ENCODE results near the gene DCLRE1A.
A peak's percentile ranks its signal among the peaks of the same experiment; 100 is the strongest.

The DCLRE1A gene

DNA sequence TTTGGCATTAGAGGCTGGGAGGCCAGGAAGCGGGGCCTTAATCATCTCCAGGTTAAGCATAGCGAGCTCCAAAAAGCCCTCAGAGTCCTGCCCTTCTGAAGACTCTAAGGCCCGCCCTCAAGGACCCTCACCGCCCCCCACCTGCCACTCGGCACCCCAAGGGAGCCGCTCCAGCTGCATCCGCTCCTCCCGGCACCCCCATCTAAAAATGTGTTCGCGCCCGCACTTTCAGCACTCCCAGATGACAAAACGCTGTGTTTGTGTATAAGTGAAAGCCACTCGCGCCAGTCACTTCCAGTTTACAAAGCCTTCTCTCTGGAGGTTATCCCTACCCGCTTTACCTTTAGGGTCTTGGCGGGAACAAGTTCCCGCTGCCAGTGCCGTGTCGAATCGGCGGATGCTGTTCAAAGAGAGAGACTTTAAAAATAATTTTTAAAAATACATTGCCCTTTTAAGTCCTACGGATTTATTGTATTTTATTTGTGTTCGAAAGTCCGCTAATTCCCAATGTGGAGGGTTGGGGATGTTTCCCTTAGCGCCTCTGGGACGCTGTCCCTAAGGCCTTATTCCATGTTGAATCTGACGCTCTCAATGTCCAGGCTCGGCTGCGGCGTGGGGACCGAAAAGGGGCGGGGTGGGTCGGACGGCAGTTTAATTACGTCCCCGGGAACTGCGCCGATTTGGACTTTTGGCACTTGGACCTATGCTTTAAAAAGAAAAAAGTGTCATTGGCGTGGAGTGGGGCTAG lies at the start of gene DCLRE1A, which contains the start of gene NHLRC2:
Gene DCLRE1A (minus strand): TSS at position 70 of the 748 bp plus-strand sequence. CDS start 900 bp downstream, outside the sequence.
Gene NHLRC2 (plus strand): TSS at position 649 of the 748 bp plus-strand sequence. CDS start 212 bp downstream, outside the sequence.
- DNase-seq, result peak; percentile 42

- no peak for DNase-seq
Observed at GRCh38 chr10:113899952-113900598, 46.2 kb upstream of the DCLRE1A start.

- DNase-seq, result no peak
Observed at GRCh38 chr10:113897693-113898618, 44.1 kb upstream of the DCLRE1A start.

GRCh38 chr10:113895018-113895417 lies 41.1 kb upstream of the DCLRE1A start:
- DNase-seq, result no peak

- DNase-seq, result no peak
Observed at GRCh38 chr10:113894581-113894980, 40.7 kb upstream of the DCLRE1A start.

DNA sequence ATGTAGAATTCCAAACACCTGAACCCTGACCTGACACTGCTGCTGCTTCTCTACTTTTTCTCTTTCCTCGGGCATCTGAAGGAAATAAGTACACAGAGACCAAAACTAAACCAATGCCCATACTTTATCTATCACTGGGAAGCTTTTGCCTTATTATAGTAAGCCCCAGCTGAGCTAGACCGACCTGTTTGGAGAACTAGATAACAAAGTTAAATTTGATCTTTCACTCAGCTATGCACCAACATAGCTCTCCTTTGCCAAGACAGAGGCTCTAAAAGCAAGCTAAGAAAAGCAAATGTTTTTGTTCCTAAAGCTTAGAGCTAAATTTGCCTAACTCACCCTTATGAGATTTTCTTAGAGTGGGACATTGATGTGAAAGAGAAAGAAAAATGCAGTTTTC lies 39.7 kb upstream of the DCLRE1A start:
- no peak for DNase-seq

DNA sequence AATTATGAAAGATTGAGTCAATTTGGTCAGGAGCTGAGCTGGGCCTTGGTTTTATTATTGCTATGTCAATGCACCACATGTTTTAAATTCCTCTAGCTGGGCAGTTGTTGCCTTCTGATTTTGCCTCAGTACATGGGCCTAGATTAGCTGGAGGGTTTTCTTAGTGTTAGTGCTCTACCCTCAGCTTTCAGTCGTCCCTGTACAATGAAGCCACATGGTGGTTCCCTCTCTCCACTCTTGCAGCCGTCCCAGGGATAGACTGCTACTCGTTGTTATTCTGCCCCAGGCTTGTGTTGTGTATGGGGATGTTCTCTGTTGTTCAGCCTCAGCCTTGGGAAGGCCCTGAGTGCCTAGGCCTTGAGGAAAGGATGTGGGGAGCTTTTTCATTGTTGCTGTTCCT lies 37.6 kb upstream of the DCLRE1A start:
- no peak for DNase-seq

GRCh38 chr10:113890769-113891168 lies 36.9 kb upstream of the DCLRE1A start:
- DNase-seq, result no peak

GRCh38 chr10:113889911-113890310 lies 36.0 kb upstream of the DCLRE1A start:
- no peak for DNase-seq

DNA sequence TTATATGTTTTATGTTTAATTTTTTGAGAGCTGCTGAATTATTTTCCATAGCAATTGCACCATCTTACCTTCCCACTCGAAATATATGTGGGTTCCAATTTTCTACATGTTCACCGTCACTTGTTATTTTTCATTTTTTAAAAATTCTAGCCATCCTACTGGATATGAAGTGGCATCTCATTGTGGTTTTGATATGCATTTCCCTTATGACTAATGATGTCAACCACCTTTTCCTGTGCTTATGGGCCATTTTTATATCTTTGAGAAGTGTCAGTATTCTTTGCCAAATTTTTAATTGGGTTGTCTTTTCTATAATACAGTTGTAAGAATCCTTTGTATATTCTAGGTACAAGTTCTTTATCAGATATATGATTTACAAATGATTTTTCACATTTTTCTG lies 28.4 kb upstream of the DCLRE1A start:
- DNase-seq, result no peak

DNA sequence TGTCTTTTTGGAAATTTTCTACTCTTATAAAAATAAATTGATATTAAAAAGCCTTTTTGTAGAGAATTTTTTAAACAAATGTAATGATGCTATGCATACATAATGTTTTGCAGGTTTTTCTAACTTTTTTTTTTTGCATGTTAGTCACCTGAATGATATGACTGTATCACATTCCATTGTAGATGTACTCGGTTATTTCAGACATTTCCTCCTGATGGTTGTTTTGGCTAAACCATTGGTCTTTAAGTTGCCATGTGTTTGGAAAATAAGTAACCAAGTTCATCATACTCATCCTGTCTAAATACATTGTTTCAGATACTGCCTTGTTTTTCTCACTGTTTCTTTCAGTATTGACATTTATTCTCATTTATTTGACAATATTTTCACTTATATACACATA lies 26.4 kb upstream of the DCLRE1A start:
- DNase-seq, result no peak

DNA sequence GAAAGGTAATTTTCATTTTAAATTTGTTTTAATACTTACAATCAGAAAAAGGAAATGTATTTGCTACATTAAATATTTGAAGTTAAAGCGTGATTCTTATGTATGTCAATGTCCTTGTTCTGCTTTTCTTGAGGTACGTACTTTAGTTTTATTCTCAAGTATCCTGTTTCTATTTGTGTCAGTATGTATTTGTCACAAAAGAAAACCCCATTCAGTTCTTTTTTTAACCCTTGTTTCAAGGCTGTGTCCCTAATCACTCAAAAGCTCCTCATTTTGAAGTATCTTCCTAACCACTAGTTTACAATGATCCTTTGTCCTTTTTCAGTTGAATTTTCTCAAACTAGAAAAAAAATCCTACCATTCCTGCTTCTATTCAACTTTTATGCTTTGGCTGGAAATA lies 25.8 kb upstream of the DCLRE1A start:
- DNase-seq, result no peak

- DNase-seq, result no peak
Observed at GRCh38 chr10:113876461-113876860, 22.6 kb upstream of the DCLRE1A start.

- DNase-seq, result no peak
Observed at GRCh38 chr10:113875212-113875611, 21.3 kb upstream of the DCLRE1A start.

DNA sequence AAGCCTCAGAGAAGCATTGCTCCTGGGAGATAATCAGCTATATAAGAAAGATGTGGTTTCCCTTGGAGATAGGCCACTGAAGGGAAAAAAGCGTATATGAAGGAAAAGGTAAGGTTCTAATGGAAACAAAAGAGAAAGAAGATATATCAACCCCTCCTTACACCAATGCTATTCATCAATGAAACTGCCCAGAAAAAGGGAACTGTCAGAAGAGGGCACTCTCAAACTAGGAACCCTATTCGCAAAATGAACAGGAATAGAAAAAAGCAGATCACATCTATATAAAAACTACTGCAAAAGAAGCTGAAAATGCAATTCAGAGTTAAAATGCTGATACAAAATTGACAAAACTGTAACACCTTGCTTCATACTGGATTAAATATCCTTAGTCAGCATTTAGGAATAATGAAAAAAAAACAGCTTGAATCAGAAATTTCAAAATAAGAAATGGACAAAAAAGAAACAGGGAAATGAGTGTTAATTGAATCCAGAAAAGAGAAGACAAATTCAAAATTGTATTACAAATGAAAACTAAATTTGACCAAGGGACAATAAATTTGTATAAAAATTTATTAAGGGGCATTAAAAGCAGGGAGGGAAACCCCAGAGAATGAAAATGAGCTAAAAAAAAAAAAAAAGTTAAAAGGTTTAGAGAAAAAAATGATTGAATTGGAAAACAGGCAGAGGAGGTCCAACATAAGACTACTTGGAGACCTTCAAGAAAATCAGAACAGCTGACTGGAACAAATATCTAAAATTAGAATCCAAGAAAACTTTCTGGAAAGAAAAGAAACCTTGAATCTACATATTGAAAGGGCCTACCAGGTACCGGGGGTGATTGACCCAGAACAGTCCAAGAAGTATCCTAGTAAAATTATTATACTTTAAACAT lies 18.5 kb upstream of the DCLRE1A start:
- DNase-seq, result no peak

DNA sequence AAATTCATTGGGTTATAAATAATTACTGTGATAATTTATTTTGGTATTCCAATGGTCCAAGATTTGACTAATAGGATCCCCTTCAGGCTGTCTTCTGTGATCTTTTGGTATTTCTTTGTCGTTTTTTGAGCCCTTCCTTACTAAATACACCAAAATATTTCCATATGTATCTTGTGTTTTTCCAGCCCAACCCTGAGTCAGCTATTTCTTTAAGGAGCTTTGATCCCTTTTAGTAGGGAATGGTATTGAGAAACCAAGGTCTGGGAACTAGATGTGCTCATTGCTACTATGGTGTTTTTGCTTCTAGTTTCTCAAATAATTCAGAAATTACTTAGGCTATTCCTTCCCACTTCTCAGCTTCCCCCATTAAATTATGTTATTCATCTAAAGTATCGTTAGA lies 15.9 kb upstream of the DCLRE1A start:
- no peak for DNase-seq

GRCh38 chr10:113867904-113868303 lies 14.0 kb upstream of the DCLRE1A start:
- no peak for DNase-seq

- no peak for DNase-seq
Observed at GRCh38 chr10:113866551-113867394, 12.9 kb upstream of the DCLRE1A start.

DNA sequence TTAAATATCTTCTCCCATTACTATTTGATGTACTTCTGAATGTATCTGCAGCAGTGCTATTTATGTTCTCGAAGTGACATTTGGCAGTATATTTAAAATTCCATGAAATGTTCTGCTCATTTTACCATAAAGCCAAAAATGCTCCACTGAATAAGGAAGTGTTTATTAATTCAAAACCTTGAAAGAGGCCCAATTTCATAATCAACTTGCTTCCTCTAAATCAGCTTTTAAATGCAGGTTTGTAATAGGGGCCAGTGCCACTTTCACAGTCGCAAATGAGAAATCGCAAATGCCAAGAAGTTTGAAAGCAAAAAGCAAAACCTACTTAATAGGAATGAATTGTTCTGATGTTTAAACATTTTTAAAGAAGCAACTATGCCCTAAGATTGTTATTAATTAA lies 12.0 kb upstream of the DCLRE1A start:
- DNase-seq, result no peak

DNA sequence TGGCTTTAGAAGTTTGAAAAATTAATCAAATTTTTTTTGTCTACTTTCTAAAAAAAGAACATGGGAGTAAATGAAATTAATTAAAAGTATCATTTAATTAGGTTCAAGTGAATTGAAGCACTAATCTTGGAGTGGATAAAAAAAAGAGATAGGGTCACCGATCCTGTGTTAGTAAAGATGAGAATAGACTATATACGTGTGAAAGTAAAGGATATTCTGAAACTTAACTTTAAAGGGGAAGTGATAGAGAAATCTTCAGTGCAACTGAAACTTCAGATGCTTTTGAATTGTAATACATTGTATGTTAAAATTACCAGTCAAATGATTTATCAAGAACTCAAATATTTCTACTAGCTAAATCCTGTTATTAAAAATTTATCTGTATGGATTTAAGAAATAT lies 5.4 kb upstream of the DCLRE1A start:
- DNase-seq, result no peak

- no peak for DNase-seq
Observed at GRCh38 chr10:113858541-113858940, 4.7 kb upstream of the DCLRE1A start.
